Inflammatory macrophage treated with lipopolysaccharide for 1 hour (primary cell): ENCODE data around the gene LPAR1.
"Not testable (repeated sequence)": the region's sequence is repeated elsewhere in the genome, so short reads cannot be mapped to it uniquely, and the experiment has no call there.

Experiments
- DNase-seq, 2 donors: peaks; one replicate each; pipeline ENCODE4 v3.0.0-alpha.2; 2020 to 2022

LPAR1 gene, protein sequence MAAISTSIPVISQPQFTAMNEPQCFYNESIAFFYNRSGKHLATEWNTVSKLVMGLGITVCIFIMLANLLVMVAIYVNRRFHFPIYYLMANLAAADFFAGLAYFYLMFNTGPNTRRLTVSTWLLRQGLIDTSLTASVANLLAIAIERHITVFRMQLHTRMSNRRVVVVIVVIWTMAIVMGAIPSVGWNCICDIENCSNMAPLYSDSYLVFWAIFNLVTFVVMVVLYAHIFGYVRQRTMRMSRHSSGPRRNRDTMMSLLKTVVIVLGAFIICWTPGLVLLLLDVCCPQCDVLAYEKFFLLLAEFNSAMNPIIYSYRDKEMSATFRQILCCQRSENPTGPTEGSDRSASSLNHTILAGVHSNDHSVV

DNA sequence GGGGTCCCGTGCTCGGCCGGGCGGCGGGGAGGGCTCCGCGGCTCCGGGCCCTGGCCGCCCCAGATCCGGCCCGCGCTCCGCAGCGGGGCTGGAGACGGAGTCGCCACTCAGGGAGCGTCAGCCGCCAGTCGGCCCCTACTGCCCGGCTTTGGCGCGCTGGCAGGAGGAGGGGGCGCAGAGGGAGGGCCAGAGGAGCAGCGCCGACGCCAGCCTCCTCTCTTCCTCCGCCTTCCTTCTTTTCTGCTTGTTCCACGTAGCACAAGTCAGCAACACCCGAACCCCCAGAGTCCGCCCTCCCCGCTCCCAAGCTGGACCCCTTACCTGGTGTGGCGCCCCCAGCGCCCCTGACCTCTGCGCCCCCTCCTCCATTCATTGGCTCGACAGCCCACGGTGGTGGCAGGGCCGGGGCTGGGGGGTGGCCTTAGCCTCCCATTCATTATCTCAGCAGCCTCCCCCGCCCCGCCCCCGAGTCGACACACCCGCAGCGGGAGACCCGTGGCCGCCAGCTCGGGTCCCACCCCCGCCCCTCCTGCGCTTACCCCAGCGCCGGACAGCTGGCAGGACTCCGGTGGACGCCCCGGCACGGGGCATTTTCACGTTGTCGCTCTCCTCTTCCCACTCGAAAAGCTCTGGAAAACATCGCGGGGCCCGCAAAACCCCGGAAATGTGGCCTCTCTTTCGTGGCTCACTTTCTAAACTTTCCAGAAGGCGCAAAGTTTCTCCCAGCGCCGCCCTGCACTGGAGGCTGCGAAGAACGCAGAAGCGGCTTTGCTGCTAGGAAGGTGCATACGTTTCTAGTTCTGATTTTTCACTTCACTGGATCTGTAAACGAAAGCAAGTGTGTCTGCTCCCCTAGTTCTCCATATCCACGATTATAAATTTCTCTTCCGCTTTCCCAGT is at the start of gene LPAR1:
Gene LPAR1 (minus strand): TSS at position 140 of the 900 bp plus-strand sequence. CDS start 66,353 bp downstream, outside the sequence.
- peak; percentile 26 to 48 for DNase-seq

DNA sequence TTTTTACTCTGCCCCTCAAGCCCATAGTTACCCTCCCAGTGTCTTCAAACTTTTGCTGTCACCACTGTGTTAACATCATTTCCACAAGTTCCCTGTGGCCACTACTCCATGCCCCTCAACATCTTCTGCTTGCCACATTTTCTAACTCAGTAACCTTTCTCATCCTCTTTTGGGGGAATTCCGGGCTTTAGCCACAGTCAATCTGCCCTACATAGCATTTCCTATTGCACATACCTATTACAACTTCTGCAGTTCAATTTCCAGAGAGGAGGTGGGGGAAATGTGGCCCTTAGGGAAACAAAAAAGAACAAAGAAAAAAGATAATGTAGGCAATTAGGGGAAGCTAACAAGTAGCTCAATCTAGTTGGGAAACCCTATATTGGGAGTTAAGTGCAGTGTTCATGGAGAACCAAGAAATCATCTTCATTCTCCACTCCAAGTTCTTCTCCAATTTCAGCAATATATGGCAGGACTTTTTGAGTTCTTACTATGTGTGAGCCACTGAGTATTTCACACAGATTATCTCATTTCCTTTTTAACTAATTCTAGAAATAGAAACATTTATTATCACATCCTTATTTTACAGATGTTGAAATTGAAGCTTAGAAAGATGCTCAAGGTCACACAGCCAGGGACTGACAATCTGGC is 40.2 kb upstream of the LPAR1 start:
- peak; percentile 90 to 97 for DNase-seq

DNA sequence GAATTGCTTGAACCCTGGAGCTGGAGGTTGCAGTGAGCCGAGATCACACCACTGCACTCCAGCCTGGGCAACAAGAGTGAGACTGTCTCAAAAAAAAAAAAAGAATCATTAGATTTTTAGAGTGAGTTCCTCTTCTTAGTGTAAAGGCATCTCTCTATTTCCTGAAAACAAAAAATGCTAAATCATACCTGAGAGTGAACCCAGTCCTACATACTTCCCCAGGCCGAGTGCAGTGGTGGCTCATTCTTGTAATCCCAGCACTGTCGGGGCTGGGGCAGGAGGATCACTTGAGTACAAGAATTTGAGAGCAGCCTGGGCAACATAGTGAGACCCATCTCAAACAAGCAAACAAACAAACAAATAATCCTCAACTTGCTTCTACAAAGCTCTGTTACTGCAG is 38.2 kb upstream of the LPAR1 start:
- DNase-seq: peak; percentile 43 to 52

DNA sequence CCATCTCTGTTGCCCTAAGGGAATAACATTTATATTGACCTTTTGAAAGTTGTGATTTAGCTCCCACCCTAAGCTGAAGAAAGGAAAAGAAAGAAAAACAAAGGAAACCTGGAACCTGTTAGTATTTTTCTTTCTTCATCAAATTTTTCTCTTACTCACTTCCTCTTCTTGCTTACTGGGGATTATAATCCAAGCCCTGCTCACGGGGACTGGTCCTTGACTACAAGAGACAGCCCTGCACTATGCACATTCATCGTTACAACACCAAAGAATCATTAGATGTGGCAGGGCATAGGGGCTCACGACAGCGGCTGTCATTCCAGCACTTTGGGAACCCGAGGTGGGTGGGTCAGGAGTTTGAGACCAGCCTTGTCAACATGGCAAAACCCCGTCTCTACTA is 37.8 kb upstream of the LPAR1 start:
- peak in 1 of 2 donors; percentile 39 for DNase-seq

DNA sequence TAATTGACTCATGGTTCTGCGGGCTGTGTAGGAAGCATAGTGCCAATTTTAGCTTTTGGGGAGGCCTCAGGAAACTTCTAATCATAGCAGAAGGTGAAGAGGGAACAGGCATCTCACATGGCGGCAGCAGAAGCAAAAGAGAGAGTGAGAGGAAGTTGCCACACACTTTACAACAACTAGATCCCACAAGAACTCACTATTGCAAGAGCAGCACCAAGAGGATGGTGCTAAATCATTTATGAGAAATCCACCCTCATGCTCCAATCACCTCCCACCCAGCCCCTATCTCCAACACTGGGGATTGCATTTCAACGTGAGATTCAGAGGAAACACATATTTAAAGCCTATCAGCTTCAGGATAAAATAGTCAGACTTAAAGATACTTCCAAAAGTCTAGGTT is 36.1 kb upstream of the LPAR1 start:
- DNase-seq: peak; percentile 55 to 83

DNA sequence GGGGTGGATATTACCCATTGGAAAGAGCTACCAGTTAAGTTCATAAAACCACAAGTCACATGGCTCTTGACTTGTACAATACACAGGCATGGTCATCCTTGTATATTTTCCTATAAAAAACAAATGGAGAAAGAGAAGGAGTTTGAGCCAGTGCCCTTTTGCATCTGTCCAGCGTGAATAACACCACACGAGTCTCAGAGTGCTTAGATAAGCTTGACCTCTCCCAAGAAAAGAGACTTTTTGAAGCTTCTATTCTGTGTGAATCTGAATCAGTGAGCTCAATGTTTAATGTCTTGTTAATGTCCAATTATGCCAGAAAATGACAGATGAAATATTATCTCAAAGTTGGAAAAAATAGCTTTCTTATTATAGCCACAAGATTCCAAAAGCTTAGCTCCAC is 30.9 kb upstream of the LPAR1 start:
- DNase-seq: no peak

DNA sequence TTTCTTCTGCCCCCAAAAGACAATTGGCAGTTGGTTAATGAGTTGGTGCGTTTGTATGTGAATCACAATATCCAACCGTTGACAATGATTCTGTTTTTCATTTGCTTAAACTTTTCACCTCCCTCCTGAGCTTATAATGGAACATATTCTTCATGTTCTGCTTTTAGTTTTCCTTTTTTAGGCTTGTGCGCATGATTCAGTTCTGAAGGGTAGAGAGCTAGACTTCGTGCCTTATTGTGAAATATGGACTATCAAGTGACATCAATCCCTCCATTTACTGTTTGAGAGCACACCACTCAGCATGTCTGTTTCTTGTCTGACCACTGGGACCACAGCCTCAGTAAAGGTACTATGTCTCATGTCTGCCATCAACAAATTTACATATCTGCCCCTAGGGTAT is 30.5 kb upstream of the LPAR1 start:
- peak; percentile 82 to 86 for DNase-seq

DNA sequence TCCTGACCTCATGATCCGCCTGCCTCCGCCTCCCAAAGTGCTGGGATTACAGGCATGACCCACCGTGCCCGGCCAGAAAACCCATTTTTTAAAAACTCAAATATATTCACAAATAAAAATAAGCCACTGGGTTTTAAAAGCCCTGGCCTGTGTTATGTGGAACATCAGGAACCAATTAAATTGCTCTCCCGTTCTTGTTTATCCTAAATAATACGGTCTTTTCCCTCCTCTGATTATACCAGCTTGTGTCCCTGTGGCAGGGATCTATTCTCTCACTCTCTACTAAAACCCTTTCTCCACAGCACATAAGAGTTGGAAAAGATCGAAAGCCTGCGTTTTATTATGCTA is 30.1 kb upstream of the LPAR1 start:
- no peak for DNase-seq

DNA sequence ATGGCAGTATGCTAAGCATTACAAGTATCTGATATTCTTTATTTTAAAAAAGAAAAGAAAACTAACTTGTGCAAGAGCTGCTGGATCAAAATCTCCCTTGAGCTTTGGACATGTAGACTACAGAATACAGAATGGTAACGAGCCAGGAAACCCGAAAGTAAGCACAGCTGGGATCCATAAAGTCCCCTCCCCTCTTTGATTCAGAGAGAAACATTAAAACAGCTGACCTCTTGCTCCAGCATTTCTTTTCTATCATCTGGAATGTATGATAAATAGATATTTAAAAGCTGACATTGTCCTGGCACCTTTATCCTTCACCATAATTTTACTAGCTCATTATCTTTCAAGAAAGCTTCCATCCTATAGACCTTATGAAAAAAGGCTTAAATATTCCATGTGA is 28.2 kb upstream of the LPAR1 start:
- no peak for DNase-seq

DNA sequence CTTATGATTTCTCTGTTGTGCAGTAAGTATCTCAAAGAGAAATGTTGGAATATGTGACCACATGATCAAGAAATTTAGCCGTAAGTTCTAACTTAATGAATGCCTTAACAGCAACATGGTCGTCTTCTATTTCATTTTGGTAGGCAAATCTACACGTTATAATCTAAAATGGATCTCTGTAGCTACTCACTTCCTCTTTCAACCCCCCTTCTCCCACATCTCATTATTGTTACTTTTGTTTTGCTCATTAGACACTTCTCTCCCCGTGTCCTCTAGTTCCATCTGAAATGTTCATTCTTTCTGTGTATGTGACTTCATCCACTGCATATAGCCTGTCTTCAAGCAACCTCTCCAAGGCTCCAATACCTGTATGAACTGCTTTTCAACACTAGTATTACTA is 27.1 kb upstream of the LPAR1 start:
- peak; percentile 28 to 46 for DNase-seq

DNA sequence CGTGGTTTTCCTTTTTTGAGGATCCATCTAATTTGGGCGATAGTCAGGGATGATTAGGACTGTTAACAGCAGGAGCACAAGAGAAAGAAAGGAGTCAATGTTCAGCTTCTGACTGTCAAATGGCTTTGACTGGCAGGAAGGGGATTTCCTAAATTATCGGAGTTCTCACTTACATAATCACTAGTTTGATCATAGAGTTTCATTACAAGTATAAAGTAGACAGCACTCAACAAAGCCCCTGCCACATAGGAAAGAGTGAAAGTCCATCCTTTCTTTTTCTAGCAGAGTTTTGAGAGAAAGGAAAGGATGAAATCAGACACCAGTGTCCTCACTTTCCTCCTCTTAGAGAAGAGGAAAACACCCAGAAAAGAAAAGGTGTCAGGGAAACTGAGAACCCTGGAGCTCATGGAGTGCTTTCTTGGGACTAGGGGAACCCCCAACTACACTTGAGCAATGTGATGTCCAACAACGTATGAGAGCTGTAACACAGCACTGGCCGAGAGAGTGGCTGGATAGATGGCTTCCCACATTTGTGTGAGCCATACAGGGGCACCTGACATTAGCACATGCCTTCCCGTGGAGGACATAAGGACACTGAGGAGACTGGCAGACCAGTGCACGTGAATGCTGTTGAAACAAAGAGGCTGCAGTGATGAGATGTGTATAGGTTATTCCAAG is 26.0 kb upstream of the LPAR1 start:
- peak; percentile 55 to 76 for DNase-seq

DNA sequence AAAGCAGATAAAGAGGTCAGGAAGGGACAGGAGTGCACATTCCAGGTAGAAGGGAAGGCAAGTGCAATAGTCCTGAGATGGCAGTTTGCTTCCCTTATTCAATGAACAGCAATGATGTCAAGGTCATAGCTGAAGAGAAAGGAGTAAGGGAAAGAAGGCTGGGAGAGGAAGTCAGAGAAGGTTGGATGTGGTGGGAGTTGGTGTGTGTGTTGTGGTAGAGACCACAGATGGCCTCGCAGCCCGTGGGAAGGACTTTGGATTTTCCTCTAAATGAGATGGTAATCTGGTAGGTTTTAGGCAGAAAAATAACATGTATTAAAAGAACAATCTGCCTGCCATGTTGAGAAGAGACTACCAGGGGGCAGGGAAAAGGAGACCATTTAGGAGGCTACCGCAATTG is 25.1 kb upstream of the LPAR1 start:
- peak; percentile 42 to 69 for DNase-seq

DNA sequence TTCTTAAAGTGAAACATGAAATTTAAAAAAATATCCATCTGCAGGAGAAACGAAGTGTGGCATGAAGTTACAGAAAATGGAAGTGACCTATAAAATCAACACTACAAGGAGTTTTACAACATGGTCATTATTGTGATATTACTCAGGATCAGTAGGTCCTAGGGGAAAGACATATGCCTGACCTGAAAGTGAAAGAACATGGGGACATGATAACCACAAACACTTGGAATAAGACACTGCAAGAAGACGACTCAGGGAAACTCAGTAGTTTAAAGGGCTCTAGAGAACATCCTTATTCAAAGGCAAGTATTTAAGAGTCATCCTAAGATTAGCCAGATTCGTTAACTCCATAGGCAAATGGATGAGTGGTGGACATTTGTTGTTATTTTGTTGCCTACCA is 19.9 kb upstream of the LPAR1 start:
- no peak for DNase-seq

DNA sequence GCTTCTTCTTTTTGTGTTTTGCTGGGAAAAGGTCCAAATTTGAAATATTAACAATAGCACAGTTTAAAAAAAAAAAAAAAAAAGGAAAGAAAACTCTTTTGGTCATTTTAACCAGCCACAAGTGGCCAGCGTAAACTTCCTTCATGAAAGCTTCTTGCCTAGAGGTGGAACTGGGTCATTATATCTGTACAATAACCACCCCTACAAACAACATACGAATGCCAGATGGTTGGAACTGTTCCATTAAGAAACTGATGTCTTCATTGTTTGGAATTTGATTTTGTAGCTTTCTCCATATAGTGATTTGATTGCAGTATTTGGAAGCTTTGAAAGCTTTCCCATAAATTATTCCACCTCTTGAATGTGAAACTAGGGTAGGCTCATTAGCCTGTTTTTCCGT is 18.3 kb upstream of the LPAR1 start:
- no peak for DNase-seq

DNA sequence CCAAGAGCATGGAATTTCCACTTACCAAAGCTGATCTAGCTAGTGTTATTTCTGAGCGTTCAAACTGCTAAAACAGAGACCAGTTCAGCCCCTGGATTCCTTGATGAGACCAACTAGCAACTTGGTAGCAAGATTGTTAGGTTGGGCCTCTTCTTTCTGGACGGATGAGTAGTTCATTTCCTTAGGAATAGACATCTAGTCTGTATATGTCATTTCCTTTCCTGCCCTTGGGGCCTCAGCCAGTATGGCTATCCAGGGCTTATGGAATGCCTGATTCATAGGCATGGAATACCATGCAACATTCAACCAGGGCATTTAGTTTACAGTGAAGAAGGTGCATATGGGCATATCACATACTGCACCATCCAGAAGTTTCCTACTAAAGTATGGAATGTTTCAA is 14.5 kb upstream of the LPAR1 start:
- no peak for DNase-seq

DNA sequence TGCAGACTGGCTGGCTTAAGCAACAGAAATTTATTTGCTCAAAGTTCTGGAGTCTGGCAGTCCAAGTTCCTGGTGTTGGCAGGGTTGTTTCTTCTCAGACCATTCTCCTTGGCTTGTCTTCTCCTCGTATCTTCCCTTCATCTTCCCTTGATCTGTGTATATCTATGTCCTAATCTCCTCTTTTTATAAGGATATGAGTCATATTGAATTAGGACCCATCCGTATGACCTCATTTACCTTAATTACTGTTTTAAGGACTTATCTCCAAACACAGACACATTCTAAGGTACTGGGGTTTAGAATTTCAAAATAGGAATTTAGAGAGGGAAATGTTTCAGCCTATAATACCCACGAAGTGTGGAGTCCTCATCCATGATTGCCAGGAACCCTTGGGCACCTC is 13.1 kb upstream of the LPAR1 start:
- DNase-seq: no peak

DNA sequence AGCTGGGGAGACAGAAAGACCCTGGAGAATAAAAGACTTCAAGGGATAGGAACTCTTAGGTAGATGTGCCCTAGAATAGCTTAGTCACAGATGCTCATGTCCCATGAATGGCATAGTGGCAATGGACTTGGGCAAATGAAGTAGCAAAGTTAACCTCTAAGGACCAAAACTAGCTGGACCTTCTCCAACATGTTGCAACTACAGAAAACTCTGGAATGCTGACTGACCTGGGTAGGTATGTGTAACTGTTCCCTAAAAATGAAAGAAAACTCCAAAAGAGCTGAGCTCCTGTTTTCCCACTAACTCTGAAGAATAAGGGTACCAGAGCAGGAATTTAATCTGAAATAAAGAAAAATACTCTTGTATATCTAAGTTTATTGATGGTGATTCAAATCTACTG is 12.5 kb upstream of the LPAR1 start:
- no peak for DNase-seq

DNA sequence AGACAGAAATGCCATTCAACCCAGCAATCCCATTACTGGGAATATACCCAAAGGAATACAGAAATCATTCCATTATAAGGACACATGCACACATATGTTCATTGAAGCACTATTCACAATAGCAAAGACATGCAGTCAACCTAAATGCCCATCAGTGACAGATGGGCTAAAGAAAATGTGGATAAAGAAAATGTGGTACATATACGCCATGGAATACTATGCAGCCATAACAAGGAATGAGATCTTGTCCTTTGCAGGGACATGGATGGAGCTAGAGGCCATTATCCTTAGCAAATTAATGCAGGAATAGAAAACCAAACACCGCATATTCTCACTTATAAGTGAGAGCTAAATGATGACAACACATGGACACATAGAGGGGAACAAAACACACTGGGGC is 9.0 kb upstream of the LPAR1 start:
- DNase-seq: not testable (repeated sequence)

DNA sequence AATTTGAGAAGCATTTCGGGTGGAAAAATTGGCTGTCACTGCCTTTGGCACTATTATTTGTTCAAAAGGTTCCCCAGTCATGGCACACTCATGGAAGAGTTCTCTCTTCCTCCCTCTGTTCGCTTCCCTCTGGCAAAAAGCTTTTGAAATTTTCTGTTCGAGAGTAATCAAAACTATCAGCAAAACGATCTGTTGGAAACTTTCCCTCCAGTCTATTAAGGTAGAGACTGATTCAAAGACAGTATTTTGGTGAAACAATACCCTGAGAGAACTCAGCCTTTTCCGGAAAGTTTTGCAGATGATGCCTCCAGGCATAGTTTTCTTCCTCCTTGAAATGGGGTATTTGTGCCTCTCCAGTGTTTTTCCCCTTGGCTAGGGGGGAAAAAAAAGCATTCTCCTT is 3.6 kb upstream of the LPAR1 start:
- no peak for DNase-seq

DNA sequence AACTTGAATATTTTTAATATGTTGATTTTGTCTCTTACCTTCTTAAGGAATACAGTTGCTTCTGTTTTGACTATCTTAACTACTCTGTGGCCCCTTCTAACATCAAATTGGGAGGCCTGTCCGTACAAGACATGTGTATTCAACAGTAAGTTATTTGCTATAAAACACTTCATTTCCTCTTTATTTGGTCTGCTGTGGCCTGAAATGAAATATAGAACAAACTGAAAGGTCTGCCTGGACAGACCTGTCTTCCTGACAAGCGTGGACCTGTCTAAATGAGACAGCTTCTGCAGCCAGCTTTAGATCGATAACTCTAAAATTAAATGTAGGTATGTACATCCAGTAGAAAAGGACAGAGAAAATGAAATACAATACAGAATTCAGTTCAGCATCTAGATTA is 2.2 kb upstream of the LPAR1 start:
- no peak for DNase-seq

DNA sequence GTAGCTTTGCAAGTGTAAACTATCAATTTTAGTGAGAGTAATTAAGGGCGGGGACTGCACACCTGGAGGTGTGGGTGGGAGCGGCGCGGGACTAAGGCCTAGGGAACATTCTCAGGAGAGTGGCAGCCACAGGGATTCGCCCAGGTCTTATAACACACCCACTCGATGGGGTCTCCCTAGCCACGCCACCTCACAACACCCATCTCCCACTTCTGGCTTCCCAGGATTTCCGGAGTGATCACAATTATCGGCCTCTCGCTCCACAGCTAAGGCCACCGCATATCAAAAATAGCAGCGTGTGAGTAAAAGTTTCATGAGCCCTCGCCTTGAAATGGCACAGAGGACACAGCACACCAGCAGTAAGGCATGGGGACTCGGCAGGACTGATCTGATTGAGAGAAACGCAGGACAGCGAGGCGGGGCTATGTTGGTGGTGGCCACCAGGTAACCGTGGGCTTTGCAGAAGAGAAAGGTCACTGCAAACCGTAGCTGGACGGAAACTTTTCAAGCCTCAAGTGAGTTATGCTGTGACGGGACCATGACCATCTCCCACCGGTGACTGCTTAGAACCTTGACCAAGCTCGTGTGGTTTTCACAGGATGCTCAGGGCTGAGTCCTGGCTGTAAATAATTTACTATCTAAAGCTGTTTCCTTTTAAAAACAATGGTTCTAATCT is 1.1 kb upstream of the LPAR1 start:
- no peak for DNase-seq

DNA sequence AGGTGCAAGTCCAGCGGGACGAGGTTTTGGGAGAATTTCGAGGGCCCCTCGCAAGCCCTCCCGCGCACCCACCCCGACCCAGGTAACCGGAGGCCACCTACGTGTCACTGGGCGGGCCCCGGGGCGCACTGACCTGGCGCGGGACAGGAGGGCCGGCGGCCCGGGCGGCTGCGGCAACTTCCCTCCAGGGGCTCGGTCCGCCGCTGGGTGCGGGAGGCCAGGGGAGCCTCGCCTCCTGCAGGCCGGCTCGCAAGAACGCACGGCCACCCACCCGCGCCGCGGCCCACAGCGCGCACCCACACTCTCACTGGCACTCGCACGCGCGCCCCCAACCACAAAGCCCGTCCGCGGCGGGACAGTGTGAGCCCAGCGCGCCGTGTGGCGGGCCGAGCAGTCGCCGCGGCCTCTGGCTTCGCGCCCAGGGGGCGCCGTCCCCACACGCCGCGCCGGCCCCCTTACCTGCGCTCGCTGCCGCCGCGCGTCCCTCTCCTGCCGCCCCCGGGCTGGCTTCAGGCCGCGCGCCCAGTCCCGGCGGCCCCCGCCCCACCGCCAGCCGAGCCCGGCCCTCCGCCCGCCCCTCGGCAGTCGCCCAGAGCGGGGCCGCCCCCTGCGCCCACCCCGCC is 451 bp downstream of the LPAR1 start:
- DNase-seq: peak; percentile 30 to 37
